ENCODE results near the gene ZNRF1.

ZNRF1 gene

DNA sequence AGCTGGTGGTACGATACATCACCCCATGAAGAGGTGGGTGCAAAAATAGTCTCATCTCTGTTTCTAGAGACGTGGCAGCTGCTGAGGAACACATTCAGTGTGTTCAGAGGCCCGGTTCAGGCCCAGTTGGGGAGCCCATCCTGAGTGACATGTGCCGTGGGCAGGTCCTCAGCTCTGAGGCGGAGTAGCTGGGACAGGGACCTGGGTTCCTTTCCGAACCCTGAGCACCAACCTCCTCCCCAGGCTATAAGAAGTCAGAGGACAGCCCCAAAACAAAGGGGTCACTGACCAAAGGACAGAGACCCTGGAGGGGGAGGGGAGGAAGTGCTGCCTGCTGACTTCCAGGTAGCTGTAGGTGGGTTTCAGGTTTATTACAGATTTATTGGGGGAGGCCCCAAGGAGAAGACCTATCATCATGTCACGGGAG is 112.7 kb downstream of the ZNRF1 start:
- FAIRE-seq, result no peak
- TF ChIP-seq, protein P1, sequence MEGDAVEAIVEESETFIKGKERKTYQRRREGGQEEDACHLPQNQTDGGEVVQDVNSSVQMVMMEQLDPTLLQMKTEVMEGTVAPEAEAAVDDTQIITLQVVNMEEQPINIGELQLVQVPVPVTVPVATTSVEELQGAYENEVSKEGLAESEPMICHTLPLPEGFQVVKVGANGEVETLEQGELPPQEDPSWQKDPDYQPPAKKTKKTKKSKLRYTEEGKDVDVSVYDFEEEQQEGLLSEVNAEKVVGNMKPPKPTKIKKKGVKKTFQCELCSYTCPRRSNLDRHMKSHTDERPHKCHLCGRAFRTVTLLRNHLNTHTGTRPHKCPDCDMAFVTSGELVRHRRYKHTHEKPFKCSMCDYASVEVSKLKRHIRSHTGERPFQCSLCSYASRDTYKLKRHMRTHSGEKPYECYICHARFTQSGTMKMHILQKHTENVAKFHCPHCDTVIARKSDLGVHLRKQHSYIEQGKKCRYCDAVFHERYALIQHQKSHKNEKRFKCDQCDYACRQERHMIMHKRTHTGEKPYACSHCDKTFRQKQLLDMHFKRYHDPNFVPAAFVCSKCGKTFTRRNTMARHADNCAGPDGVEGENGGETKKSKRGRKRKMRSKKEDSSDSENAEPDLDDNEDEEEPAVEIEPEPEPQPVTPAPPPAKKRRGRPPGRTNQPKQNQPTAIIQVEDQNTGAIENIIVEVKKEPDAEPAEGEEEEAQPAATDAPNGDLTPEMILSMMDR (IDR thresholded peaks at IDR 0.05; ENCODE audit: insufficient read depth, missing control alignments), result no peak
- no peak for DNase-seq (ENCODE audit: insufficient read length, low spot score)

DNA sequence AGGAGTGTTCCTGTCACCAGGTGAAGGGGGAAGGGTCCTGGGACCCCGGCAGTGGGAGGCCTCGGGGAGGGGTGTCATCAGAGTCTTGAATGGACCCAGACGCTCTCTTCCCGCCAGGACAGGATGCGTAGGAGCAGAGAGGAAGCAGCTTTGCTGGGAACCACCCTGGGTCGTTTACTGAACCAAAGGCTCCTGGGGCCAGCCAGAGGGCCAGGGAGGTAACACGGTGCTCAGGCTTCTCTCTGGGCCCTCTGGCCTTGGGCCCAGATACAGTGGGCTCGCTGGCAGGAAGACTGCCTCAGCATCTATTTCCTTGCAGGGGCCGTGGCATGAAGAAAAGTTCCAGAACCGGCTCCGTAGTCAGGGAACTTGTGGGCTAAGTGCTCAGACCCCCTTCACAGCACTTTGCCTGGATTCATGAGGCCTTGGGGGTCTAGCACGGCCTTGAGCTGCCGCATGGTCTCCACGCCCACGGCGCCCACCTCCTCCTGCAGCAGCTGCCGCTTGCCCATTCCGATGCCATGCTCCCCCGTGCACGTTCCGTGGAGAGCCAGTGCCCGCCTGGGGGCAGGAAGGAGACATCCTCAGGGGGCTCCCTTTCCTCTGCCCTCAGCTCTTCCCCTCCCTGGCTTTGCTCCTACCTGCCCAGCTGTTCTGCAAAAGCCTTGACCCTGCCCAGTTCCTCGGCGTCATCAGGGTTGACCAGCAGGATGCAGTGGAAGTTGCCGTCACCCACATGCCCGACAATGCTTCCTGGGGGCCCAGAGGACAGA is 113.3 kb downstream of the ZNRF1 start:
- no peak for DNase-seq (ENCODE audit: insufficient read length, low spot score)
- TF ChIP-seq, protein P1 (IDR thresholded peaks at IDR 0.05; ENCODE audit: insufficient read depth, missing control alignments), result no peak

DNA sequence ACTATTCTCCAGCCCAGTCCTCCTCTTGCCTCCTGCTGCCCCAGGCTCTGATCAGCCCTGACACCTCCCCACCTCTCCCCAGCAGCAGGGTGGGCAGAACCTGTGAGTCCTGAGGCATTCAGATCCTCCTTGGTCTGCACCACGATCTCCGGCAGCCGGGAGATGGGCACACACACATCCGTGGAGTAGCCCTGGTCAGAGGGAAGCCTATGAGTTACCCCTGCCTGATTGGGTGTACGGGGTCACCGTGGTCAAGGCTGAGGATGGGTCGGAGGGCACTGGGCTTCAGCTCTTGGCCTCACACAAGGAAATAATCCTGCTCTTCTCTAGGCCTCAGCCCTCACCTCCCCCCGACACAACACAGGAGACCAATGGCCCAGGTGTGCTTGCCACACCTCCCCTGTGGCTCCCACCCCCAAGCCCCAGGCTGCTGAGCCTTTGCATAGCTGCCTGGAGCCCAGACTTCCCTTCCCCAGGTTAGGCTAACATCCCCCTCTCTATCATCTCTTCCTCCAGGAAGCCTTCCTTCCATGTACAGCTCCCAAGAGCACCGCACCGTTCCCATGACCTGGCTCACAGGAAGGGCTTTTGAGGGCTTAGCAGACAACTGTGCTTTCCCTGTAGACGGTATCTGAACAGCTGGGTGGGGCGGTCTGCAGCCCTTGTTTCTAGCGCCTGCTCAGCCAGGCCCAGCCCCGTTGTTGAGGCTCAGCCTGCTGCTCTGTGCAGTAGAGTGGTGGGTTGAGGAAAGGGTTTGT is 114.1 kb downstream of the ZNRF1 start:
- FAIRE-seq, result no peak
- DNase-seq (ENCODE audit: insufficient read length, low spot score), result no peak
- TF ChIP-seq, protein P1 (IDR thresholded peaks at IDR 0.05; ENCODE audit: insufficient read depth, missing control alignments), result no peak

More for the DNA sequence above, 113.3 kb downstream of the ZNRF1 start:
- FAIRE-seq, result no peak

DNA sequence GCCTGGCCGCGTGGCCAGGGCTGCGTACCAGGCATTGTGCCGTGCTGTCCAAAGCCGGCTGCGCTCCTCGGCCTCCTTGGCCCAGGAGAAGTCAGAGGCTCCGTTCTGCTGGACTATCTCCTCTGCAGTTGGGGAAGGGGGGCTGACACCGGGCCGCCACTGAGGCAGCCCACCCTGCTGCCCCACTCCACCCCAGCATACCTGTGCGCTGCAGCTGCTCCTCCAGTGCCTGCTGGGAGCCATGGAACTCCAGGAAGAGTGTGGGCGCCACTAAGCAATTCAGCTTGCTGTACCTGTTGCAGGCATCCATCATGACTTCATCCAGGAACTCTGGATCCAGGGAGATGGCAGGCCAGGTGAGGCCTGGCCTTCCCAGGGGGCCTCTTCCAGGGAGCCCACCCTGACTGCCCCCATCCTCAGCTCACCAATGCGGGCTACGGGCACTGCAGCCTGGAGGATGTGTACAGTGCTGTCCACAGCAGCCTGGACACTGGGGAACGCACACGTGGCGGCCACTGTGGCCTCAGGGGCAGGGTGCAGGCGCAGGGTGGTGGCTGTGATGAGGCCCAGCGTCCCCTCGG is 114.8 kb downstream of the ZNRF1 start:
- TF ChIP-seq, protein P1 (IDR thresholded peaks at IDR 0.05; ENCODE audit: insufficient read depth, missing control alignments), result no peak
- DNase-seq (ENCODE audit: insufficient read length, low spot score), result no peak
- FAIRE-seq, result no peak

DNA sequence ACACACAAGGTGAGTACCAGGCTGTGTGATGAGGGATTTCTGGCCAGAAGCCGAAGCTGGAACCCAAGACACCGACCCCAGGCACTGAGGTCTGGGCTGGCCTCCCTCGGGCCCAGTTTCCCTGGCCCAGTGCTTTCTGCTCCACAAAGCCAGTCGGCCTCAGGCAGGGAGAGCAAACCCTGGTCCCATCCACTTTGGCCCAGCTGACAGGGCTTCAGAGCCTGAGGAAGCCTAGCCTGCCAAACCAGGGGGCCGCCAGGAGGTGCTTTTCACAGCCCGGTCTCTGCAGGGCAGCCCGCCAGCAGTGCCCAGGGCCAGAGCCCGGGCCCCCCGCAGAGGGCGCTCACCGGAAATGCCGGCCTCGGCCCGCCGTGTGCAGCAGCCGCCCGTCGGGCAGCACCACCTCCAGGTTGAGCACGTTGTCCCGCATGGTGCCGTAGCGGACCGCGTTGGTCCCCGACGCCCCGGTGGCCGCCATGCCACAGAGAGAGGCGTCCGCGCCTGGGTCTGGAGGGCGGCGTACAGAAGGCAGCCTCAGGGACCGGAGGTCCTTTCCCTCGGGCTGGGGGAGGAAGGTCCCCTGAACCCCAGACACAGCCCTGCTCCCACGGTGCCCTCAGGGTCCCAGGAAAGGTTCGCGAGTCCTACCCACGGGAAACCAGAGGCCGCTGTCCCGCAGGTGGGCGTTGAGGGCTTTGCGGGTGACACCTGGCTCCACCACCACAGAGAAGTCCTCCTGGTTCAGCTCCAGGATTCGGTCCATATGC is 115.5 kb downstream of the ZNRF1 start:
- FAIRE-seq, result no peak
- no peak for DNase-seq (ENCODE audit: insufficient read length, low spot score)
- TF ChIP-seq, protein P1 (IDR thresholded peaks at IDR 0.05; ENCODE audit: insufficient read depth, missing control alignments), result no peak

DNA sequence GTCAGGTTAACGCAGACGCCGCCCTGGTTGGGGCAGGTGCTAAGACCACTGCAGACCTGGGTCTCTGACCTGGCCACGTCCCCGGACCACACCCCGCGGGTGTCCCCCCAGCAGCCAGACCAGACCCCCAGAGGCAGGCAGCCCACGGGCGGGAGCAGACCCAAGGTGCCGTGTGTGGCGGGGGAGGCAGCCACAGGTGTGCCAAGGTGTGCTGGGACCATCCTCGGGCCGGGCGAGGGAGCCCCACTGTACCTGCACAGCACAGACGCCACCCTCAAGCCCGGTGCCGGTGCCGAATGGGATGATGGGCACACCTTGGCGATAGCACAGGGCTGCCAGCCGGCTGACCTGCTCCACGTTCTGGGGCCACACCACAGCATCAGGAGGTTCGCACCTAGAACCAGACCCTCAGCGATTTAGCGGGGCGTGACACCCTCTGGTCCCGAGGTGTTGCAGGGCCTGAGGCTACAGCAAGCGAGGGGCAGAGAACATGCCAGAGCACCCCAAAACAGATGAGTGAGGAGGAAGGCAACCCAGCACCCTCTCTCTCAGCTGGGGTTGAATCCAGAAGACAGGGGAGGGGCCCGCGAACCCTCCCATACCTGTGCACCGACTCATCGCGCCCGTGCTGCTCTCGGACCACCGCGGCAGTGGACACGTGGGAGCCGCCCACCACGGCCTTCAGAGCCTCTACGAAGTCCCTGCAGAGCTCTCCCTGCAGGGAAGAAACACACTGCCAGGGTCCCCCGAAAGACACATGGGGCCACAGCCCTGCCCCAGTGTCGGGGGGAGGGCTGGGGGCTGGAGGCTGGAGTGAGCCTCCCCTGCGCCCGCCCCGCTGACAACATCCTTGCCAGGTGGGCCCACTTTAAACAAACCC is 116.4 kb downstream of the ZNRF1 start:
- TF ChIP-seq, protein P1 (IDR thresholded peaks at IDR 0.05; ENCODE audit: insufficient read depth, missing control alignments), result no peak
- FAIRE-seq (no peak), DNase-seq (ENCODE audit: insufficient read length, low spot score) (no peak)
